ENCODE results near the gene PLS1. TPM values are rescaled to one million over a fixed set of nuclear protein-coding genes. Genes with fewer than 3 reads are reported as not detected.
"Not testable (repeated sequence)": the region's sequence is repeated elsewhere in the genome, so short reads cannot be mapped to it uniquely, and the experiment has no call there.

The PLS1 gene
- total RNA-seq, 1 experiment from 2014 or later, result 17.1 TPM

DNA sequence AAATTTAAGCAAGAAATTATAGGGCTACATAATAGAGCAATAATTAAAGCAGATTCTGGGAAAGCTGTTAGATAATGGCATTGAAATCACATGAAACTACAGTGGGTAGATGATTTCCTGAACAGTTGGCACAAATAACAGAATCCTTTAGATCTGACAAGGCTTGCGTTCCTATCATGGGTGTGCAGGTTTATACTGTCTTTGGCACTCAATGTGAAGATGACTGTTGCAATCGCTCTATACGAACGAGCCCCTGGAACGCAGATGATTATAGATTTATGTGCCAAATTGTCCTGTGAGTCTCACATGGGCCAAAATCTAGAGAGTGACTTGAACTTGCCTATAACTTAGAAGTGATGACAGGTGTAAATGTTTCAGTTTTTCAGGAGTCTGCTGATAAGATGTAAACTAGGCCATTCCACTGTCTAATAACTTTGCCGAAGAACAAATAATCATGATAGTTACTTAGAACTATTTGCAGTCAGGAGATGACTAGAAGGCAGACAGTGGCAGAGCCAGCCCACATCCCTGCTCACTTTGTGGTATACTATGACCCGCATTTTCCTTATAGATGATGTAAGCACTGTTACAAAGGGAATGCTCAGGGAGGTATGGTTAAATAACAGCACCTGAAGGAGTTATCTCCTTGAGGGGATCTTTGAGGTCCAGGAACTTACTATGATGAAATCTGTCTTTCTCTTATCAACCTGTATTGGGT lies 97.1 kb downstream of the PLS1 start:
- DNase-seq (ENCODE audit: low read depth), result no peak

DNA sequence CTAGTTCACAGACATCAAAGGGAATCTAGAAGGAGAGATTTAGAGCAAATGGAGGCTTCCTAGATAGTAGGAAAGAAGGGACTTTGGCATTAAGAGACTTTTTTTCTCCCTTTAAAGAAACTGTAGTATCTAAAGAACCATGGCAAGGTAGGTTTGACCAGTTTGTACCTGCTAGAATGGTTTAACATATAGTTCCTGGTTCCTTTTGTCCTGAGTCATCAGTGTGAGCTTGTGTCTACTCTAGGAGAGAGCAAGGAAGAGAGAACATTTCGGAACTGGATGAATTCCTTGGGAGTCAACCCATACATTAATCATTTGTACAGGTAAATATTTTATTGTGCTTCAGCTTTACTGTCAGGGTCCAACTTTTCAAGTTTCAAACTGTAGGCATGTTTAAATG lies 98.0 kb downstream of the PLS1 start:
- DNase-seq (ENCODE audit: low read depth), result no peak

DNA sequence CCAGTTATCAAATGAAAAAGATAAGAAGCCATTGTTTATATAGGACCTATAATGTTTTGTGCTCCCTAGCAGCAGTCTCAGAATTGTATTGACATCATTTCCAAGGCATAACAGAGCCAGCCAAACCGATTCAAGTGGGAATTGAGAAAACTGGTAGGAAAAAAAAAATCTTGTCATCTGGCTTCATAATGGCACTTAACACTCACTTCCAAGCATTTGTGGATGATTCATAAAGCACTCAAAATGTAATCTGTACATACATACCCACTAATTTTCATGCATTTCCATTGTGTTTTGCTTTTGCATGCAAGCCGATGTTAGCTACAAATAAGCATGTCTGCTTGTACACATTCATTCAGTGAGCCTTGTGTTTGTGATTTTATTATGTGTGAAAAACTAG lies 109.0 kb downstream of the PLS1 start:
- DNase-seq (ENCODE audit: low read depth), result no peak

DNA sequence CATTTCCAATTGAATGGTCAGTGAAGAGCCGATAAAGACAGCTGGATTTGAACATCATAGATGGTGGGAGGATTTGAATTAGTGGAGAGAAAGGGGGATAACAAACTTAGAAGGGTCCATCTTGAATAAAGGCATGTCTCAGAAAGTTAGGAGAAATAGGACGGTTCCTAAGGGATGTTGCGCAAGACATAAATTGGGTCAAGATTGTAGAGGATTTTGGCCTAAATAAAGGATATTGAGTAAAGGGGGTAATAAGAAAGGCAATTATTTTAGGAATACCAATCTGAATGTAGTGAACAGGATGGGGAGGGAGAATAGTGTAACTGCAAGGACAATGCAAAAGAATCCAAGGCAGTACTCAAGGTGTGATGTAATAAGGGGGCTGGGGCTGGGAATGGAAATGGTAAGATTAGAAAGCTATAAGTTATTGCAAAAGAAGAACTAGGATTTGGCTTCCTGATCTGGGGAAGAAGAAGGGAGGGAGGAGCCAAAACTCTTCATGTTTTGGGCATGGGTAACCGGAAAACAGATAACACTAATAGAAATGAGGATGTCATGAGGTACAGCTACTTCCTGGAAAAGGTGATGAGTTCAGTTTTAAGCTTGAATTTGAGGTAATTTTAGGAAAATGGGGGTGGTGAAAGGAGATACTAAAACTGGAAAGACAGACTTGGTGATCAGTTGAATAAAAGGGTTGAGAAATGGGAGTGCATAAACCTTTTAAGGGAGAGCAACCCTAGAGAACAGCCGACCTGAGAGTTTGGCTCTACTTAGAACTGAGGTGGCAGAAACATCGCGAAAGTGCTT lies 110.3 kb downstream of the PLS1 start:
- DNase-seq (ENCODE audit: low read depth), result no peak

DNA sequence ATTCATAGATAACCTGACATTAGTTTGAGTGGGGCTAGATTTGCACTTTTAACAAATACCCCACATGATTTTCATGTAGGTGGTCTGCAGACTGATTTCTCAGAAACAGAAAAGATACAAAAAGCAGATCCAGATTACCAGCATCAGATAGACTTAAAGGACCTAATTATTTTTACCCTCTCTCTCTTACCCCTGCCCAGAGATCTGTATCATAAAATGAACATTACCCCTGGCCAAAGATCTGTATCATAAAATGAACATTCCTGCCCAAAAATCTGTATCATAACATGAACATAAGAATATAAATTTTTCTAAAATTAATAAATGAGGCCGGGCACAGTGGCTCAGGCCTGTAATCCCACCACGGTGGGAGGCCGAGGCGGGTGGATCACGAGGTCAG lies 113.0 kb downstream of the PLS1 start:
- DNase-seq (ENCODE audit: low read depth), result no peak

DNA sequence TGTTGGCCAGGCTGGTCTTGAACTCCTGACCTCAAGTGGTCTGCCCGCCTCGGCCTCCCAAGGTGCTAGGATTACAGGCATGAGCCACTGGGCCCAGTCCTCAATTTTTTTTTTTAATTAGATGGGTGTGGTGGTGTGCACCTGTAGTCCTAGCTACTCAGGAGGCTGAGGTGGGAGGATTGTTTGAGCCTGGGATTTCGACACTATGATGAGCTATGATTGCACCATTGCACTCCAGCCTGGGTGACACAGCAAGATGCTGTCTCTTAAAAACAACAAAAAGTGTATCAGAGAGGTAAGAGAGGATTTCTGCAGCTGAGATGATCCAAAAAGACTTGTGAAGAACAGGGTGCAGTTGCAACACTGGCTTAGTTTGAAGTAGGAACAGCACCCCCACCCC lies 118.7 kb downstream of the PLS1 start:
- DNase-seq (ENCODE audit: low read depth), result not testable (repeated sequence)

DNA sequence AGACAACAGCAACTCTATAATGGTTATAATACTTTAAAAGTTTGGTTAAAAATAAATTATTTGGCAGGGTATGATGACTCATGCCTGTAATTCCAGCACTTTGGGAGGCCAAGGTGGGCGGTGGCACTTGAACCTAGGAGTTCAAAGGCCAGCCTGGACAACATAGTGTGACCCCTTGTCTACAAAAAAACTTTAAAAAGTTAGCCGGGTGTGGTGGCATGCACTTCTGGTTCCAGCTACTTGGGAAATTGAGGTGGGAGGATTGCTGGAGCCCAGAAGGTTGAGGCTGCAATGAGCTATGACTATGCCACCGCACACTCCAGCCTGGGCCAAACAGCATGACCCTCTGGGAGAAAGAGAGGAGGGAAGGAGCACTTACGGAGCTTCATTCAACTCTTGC lies 119.9 kb downstream of the PLS1 start:
- DNase-seq (ENCODE audit: low read depth), result no peak

DNA sequence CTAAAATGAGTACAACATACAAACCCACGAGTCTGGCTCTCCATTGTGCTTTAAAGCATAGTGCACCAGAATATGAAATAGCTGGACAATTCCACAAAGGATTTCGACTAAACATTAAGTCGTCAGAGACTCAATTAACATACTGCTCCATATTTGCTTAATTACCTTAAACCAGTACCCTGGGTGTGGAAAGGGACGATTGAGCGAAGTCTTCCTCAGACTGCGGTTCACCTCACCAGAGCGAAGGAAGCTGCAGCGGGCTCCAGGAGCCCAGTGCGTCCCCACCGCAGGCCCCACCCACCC lies 127.4 kb downstream of the PLS1 start:
- DNase-seq (ENCODE audit: low read depth), result no peak

DNA sequence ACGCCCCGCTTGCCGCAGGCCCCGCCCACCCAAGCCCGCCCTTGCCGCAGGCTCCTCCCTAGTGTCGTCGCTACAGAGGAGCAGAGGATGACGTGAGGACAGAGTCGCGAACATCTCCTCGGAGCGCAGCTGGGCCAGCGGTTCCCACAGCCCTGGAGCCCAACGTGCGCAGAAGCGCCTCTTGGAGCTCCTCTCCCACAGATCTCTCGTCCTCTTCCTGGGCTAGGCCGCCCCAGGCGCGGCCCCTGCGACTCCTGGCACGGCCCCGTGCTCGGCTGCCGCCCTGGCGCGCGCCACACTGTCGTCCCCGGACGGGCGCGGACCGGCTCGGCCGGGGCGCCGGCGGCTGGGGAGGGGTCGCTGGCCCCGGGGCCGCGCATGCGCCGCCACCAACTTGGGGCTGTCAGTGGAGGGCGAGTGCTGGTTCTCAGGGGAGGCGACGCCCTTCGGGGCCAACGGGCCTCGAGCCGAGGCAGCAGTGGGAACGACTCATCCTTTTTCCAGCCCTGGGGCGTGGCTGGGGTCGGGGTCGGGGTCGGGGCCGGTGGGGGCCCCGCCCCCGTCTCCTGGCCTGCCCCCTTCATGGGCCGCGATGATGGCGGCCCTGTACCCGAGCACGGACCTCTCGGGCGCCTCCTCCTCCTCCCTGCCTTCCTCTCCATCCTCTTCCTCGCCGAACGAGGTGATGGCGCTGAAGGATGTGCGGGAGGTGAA lies 127.9 kb downstream of the PLS1 start, which contains the start of gene TRPC1:
TRPC1 (plus strand) TSS at position 67 of the 714 bp plus-strand sequence; CDS start at position 593, 526 bp downstream.
- peak; percentile 89 for DNase-seq (ENCODE audit: low read depth)

DNA sequence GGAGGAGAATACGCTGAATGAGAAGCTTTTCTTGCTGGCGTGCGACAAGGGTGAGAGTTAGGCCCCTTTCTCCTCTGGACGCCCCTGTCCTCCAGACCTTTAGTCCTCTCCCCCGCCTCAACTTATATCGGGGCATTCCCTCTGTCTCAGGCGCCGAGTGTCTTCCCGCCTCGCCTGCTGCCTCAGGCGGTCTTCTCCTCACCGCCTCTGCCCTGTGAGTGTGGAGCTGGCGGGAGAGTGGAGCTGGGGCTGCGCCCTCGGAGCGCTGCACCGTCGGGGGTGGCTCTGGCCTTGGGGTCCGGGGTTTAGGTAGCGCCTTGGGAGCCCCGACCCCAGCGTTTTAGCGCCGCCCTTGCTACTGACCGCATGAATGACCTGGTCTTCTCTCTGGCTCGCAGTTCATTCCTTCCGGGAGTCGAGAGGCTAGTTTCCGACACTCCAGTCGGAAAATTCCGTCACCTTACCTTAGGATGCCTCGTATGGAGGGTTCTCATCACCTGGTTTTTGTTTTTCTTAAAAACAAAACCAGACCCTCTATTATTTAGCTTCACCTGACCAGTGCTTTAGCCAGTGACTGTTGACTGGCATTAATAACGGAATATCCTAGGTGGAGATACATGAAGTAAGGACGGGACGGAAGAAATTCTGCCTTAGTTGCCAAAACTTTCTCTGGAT lies 128.6 kb downstream of the PLS1 start:
- DNase-seq (ENCODE audit: low read depth), result peak; percentile 72

DNA sequence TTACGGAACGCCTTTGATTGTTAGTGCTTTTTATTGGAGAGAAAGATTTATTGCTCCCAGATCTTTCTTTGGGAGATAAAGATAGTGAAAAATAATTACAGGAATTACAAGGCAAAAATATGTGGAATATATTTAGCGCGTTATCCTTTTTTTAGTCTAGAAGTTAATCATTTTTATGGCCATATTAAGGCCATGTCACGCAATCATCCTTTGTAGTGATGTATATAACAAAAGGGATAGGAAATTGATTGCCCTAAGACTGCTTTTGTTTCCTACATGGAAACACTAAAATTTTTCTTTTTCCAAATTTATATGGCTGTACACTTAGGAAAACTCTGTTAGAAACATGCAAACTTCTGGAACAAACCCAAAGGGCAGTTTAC lies 129.2 kb downstream of the PLS1 start:
- no peak for DNase-seq (ENCODE audit: low read depth)

DNA sequence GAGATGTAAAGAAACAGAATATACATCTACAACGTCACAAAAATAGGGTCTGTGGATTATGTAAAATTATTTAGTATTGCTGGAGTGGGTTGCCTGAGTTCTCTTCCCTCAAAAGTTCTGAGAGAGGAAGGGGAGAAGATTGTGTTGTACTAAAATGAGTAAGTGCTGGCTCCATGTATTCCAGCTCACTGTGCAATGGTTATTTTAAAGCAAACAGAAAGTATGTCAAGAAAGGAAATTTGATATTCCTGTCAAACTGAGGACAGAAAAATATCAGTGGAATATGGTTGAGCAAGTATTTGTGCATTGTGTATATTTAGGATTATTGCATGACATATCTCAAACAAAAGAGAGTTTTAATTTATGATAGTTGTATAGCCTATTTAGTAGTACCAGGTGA lies 129.8 kb downstream of the PLS1 start:
- DNase-seq (ENCODE audit: low read depth), result no peak

DNA sequence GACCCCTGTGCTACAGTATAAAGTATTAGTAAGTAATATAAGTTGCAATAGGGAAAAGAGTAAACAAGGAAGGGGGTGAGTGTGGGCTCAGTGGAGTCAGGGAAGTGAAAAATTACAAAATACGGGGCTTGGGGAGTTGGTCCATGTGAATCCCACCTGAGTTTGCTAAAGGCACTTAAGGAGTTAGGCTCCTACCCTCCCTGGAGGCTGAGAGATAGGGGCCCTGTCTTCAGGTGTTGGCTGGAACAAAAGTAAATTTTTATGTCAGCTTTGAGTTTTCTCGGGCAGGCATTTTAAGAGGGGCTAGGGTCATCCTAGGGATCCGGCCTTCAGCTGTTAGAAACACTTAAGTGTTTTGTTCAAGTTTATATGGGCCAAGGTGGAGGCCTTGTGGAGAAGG lies 135.9 kb downstream of the PLS1 start:
- DNase-seq (ENCODE audit: low read depth), result no peak

DNA sequence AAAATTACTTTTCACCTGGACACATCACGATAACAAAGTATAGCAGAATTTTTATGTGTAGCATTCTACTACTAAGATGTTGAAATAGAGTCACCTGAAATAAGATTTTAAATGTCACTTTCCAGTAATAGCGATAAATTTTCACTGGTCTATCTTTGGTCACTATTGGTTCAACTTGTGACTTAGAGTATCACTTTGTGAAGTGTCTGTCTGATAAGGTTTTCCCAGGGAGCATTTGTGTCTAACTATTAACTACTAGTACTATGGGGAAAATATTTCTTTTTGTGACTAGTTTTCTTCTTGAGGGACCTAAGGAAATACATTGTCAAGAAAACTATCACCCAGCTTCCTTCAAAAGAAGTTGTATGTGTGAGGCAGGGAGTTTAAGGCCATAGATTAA lies 138.6 kb downstream of the PLS1 start:
- no peak for DNase-seq (ENCODE audit: low read depth)

DNA sequence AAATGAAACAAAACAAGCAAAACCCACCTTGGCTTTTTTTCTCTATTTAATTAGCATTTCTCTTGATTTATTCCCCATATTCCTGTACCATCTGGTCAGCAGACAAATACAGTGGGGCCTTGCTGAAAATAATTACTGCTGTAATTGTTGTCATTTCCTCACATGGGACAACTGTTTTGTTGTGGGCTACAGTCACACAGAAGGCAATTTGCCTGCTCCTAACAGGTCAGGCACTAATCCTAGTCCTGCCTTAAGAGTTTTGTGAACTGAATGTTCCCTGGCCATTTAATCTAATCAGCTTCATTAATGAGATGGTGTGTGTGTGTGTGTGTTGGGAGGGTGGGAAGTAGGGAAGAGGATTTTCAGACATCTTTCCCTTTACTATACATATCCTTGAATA lies 139.3 kb downstream of the PLS1 start:
- DNase-seq (ENCODE audit: low read depth), result no peak

DNA sequence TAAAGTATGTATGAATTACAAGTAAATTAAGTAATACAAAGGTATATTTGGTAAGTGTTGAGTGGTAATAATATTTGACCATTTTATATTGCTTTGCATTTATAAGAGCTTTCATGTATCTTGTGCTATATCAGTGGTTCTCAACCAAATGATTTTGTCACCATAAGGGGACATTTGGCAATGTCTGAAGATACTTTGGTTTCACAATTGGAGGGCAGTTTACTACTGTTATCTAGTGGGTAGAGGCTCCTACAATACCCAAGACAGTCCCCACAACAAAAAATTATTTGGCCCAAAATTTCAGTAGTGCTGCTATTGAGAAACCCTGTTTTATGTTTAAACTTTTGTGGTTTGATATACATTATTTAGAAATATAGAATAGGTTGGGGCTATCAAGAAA lies 142.2 kb downstream of the PLS1 start:
- no peak for DNase-seq (ENCODE audit: low read depth)

DNA sequence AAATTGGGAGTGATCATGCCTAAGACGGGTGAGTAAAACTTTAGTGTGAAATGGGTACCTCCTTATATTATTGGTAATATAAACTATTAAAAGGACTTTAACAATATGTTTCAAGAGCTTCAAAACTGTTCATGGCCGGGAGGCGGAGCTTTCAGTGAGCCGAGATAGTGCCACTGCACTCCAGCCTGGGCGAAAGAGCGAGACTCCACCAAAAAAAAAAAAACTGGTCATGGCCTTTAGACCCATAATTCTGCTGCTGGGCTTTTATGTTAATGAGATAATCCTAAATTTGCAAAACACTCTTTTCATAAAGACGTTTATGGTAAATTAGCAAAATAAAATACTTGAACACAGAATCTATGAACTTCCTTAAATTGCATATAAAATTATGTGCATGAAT lies 150.5 kb downstream of the PLS1 start:
- DNase-seq (ENCODE audit: low read depth), result no peak

DNA sequence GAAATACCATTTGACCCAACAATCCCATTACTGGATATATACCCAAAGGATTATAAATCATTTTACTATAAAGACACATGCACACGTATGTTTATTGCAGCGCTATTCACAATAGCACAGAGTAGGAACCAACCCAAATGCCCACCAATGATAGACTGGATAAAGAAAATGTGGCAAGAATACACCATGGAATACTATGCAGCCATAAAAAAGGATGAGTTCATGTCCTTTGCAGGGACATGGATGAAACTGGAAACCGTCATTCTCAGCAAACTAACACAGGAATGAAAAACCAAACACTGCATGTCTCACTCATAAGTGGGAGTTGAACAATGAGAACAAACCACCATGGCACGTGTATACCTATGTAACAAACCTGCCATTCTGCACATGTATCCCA lies 154.3 kb downstream of the PLS1 start:
- not testable (repeated sequence) for DNase-seq (ENCODE audit: low read depth)

DNA sequence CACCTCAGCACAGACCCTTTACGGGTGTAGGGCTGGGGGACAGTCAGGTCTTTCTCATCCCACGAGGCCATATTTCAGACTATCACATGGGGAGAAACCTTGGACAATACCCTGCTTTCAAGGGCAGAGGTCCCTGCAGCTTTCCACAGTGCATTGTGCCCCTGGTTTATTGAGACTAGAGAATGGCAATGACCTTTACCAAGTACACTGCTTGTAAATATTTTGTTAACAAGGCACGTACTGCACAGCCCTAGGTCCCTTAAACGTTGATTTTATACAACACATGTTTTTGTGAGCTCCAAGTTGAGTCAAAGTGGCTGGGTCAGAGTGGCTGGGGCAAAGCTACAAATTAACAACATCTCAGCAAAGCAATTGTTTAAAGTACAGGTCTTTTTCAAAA lies 156.4 kb downstream of the PLS1 start:
- not testable (repeated sequence) for DNase-seq (ENCODE audit: low read depth)

DNA sequence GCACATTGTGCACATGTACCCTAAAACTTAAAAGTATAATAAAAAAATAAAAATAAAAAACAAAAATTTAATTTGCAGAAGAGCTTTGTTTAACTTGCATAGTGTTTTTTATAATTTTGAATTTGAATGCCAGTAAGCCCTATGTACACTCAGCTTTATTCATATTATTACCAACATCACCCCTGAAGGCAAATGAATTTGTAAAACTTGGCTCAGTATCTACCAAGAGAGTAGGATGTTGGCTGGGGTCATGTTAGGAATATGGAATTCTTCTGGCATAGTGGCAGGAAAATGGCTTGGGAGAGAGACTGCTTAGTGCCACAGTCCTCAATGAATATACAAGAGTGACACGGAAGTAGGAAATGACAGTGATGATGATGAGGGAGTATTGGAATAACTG lies 158.3 kb downstream of the PLS1 start:
- no peak for DNase-seq (ENCODE audit: low read depth)

All from M059J (cell line).